Measurements from ENCODE around the gene MIPOL1. TPM values are rescaled to one million over a fixed set of nuclear protein-coding genes. Genes with fewer than 3 reads are reported as not detected.

The MIPOL1 gene
- total and polyA plus RNA-seq, 9 of the 15 experiments (the other 6 are each of a cell fraction or from before 2014, with no cell fraction given) = 6.7 to 21.9 (median 12.4) TPM

GRCh38 chr14:37595809-37596621 lies 398.3 kb downstream of the MIPOL1 start (continued):
- TF ChIP-seq ARID3A (IDR thresholded peaks at IDR 0.05; ENCODE audit: borderline replicate concordance, low read depth, low read length) = no peak
- TF ChIP-seq, protein P1, sequence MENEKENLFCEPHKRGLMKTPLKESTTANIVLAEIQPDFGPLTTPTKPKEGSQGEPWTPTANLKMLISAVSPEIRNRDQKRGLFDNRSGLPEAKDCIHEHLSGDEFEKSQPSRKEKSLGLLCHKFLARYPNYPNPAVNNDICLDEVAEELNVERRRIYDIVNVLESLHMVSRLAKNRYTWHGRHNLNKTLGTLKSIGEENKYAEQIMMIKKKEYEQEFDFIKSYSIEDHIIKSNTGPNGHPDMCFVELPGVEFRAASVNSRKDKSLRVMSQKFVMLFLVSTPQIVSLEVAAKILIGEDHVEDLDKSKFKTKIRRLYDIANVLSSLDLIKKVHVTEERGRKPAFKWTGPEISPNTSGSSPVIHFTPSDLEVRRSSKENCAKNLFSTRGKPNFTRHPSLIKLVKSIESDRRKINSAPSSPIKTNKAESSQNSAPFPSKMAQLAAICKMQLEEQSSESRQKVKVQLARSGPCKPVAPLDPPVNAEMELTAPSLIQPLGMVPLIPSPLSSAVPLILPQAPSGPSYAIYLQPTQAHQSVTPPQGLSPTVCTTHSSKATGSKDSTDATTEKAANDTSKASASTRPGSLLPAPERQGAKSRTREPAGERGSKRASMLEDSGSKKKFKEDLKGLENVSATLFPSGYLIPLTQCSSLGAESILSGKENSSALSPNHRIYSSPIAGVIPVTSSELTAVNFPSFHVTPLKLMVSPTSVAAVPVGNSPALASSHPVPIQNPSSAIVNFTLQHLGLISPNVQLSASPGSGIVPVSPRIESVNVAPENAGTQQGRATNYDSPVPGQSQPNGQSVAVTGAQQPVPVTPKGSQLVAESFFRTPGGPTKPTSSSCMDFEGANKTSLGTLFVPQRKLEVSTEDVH (IDR thresholded peaks at IDR 0.05; ENCODE audit: low read depth, partially characterized antibody) = no peak
- TF ChIP-seq ZNF232 (CRISPR knock-in tag; IDR thresholded peaks at IDR 0.05) = no peak
- TF ChIP-seq GABPA (tag; conservative IDR thresholded peaks at IDR 0.05; ENCODE audit: low read depth) = no peak
- TF ChIP-seq E2F6 (IDR thresholded peaks at IDR 0.05; ENCODE audit: borderline replicate concordance in 1 of 2, extremely low read depth in 1 of 2, insufficient read depth in 1 of 2, insufficient read length in 1 of 2, low read depth in 1 of 2, low read length in 1 of 2, poor library complexity in 1 of 2, severe bottlenecking in 1 of 2) = peak; percentile 62 to 88
- TF ChIP-seq RAD21 (CRISPR knock-in tag; conservative IDR thresholded peaks at IDR 0.05 in 1 of 2, IDR thresholded peaks at IDR 0.05 in 1 of 2) = no peak
- peak; percentile 53 for TF ChIP-seq CBFA2T3 (IDR thresholded peaks at IDR 0.05)
- TF ChIP-seq LEF1 (IDR thresholded peaks at IDR 0.05) = peak; percentile 54; the same call in 1 of the 2 replicates
- TF ChIP-seq DDX20 (tag; IDR thresholded peaks at IDR 0.05; ENCODE audit: low read depth) = no peak
- 0 out of 2 replicates have a peak, but pooled peaks have one; percentile 20 for TF ChIP-seq MYC (IDR thresholded peaks at IDR 0.05; ENCODE audit: low read depth, low read length)
- no peak for TF ChIP-seq MYC (CRISPR knock-in tag; IDR thresholded peaks at IDR 0.05; ENCODE audit: borderline replicate concordance, low read depth)
- TF ChIP-seq STAT6 (CRISPR knock-in tag; IDR thresholded peaks at IDR 0.05) = no peak
- TF ChIP-seq CC2D1A (IDR thresholded peaks at IDR 0.05) = peak; percentile 98
- TF ChIP-seq, protein P2, sequence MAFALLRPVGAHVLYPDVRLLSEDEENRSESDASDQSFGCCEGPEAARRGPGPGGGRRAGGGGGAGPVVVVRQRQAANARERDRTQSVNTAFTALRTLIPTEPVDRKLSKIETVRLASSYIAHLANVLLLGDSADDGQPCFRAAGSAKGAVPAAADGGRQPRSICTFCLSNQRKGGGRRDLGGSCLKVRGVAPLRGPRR (CRISPR knock-in tag; IDR thresholded peaks at IDR 0.05) = no peak
- TF ChIP-seq EWSR1 (IDR thresholded peaks at IDR 0.05; ENCODE audit: borderline replicate concordance, low read depth, partially characterized antibody) = no peak

Data from K562 (cell line).